Psoas muscle (tissue), 8 donors: ENCODE measurements around the gene FGGY. TPM values are rescaled to one million over a fixed set of nuclear protein-coding genes. Genes with fewer than 3 reads are reported as not detected.

Experiments used
- ATAC-seq, 4 donors: fragments of 200-7000 bp; cut with Tn5 transposase; one replicate each; pipeline ENCODE4 v1.9.1; 2020; ENCODE audit warnings: moderate library complexity in 3 of 4, mild to moderate bottlenecking in 2 of 4
- DNase-seq, 2 donors: peaks; one replicate each; pipeline ENCODE4 v3.0.0-alpha.2; 2020
- H3K27ac ChIP-seq: fragments of 200-600 bp; one replicate; pipeline ENCODE4 v1.8.0; 2022
- H3K27me3 ChIP-seq, 3 donors: fragments of 200-600 bp in 1 of 3; one replicate each; pipeline versions ENCODE4 v1.6.1 to v1.8.0; 2013 to 2022; ENCODE audit warnings: low read length in 2 of 3, mild to moderate bottlenecking in 2 of 3, moderate library complexity in 1 of 3; ENCODE audit not compliant: insufficient read depth in 3 of 3
- H3K36me3 ChIP-seq, 2 donors: fragments of 200-600 bp in 1 of 2; one replicate each; pipeline versions ENCODE4 v1.6.1 to v1.8.0; 2013 to 2022; ENCODE audit warnings: low read depth in 1 of 2, mild to moderate bottlenecking in 1 of 2, moderate library complexity in 1 of 2; ENCODE audit not compliant: insufficient read depth in 1 of 2
- H3K4me1 ChIP-seq: fragments of 200-600 bp; one replicate; pipeline ENCODE4 v1.8.0; 2022
- H3K4me3 ChIP-seq: fragments of 200-600 bp; one replicate; pipeline ENCODE4 v1.8.0; 2022; ENCODE audit warnings: mild to moderate bottlenecking
- H3K9me3 ChIP-seq: fragments of 200-600 bp; one replicate; pipeline ENCODE4 v1.8.0; 2022
- CTCF ChIP-seq: fragments of 200-600 bp; IDR thresholded peaks from one replicate; pipeline ENCODE4 v1.8.0; 2022; ENCODE audit warnings: antibody characterized with exemption
- WGBS, 3 donors: extraction: QIAGEN DNeasy Blood & Tissue Kit; methylation state at CpG; one replicate each; pipeline versions ENCODE4 v1.1.6 to v1.1.7; 2013; 5-methylcytosine and 5-hydroxymethylcytosine counted together
- intact Hi-C, 2 donors: fragments of 100-400 bp; cut with DNase I; formaldehyde crosslinking; loops; one replicate each; pipeline versions ENCODE4 v1.11.0 to v1.14.2; 2022
- polyA plus RNA-seq, 3 donors: library from polyadenylated mRNA; stranded (reverse); fragments of 200-250 nt; gene quantifications; one replicate each; pipeline ENCODE4 v1.2.3, GENCODE V29; 2013
- total RNA-seq, 4 donors: library from RNA; stranded (reverse); fragmentation: NEBNext Ultra II Directional in 2 of 4; extraction: Animal tissue kit (Norgen Biotek cat#: 25700) in 2 of 4; gene quantifications; one replicate each; pipeline versions ENCODE4 v1.2.1 to v1.2.4, GENCODE V29; 2021 to 2023
- donor health status: healthy with polysubstance abuse.
- donor health status: DM: no; HTN: no; CAD: no; lungs with moderate emphysema.
- donor health status: Bipolar disorder and iron deficiency.
- donor health status: healthy.
- donor health status: DM: yes; HTN: yes; CAD: no.
- donor health status: DM: no; HTN: no; CAD: no.
- donor health status: DM: no; HTN: no; CAD: no.
- donor health status: DM: yes; HTN: yes; CAD: no.

FGGY gene
- total and polyA plus RNA-seq, 7 donors, result 11.9 to 72.2 (median 46.5) TPM

- TF ChIP-seq CTCF, result no peak
- Histone ChIP-seq H3K36me3 (no peaks in the 10 kb centered on the region), H3K4me1 (peaks cover 36% of the 10 kb centered on the region), H3K27me3 (no peaks in the 10 kb centered on the region), H3K27ac (peak overlapping the region; percentile 64), H3K4me3 (no peak overlapping the region), H3K9me3 (no peaks in the 10 kb centered on the region)
- intact Hi-C loops, result loop anchor here in 1 of 2 donors (10.0 kb wide), 1 partner anchor 55 kb away; no protein-coding TSS in a partner anchor
- 55 to 66% (median 55%) methylated on average over 5 of the region's 5 CpGs for WGBS, 3 donors
- DNase-seq (no peak), ATAC-seq (peak in 3 of 4 donors; percentile 61 to 85 (median 79))
Measured at GRCh38 chr1:59539961-59540681, 243.2 kb downstream of the FGGY start.

GRCh38 chr1:59541161-59541560, 244.3 kb downstream of the FGGY start:
- intact Hi-C loops, result loop anchor here in 1 of 2 donors (10.0 kb wide), 1 partner anchor 54 kb away; no protein-coding TSS in a partner anchor
- no peak for TF ChIP-seq CTCF
- Histone ChIP-seq H3K4me1 (peaks cover 46% of the 10 kb centered on the region), H3K27ac (peak overlapping the region; percentile 64), H3K9me3 (no peaks in the 10 kb centered on the region), H3K36me3 (no peaks in the 10 kb centered on the region), H3K4me3 (no peak overlapping the region), H3K27me3 (no peaks in the 10 kb centered on the region)
- WGBS, 3 donors, result 36 to 62% (median 54%) methylated on average over 2 of the region's 2 CpGs
- ATAC-seq, result no peak
- DNase-seq, result no peak

- DNase-seq (no peak), ATAC-seq (peak in 2 of 4 donors; percentile 6 to 42)
- Histone ChIP-seq H3K4me1 (peaks cover 49% of the 10 kb centered on the region), H3K27me3 (no peaks in the 10 kb centered on the region), H3K27ac (peak overlapping the region; percentile 62), H3K4me3 (no peak overlapping the region), H3K36me3 (no peaks in the 10 kb centered on the region), H3K9me3 (no peaks in the 10 kb centered on the region)
- no peak for TF ChIP-seq CTCF
- intact Hi-C loops, result loop anchor here in 1 of 2 donors (10.0 kb wide), 1 partner anchor 53 kb away; no protein-coding TSS in a partner anchor
- WGBS, 3 donors, result 90 to 93% (median 91%) methylated on average over 3 of the region's 3 CpGs
Measured at GRCh38 chr1:59541891-59542290, 245.0 kb downstream of the FGGY start.

GRCh38 chr1:59543211-59543668, 246.3 kb downstream of the FGGY start:
- H3K9me3 ChIP-seq, result no peaks in the 10 kb centered on the region
- WGBS, 3 donors, result 23 to 37% (median 25%) methylated on average over 5 of the region's 5 CpGs
- H3K4me3 ChIP-seq, result no peak overlapping the region
- ATAC-seq (peak in 1 of 4 donors; percentile 39), DNase-seq (no peak)
- H3K4me1 ChIP-seq, result peaks cover 49% of the 10 kb centered on the region
- intact Hi-C loops, result loop anchor here in 1 of 2 donors (10.0 kb wide), 1 partner anchor 52 kb away; no protein-coding TSS in a partner anchor
- H3K27me3 ChIP-seq, result no peaks in the 10 kb centered on the region
- no peak for TF ChIP-seq CTCF
- no peaks in the 10 kb centered on the region for H3K36me3 ChIP-seq
- peak overlapping the region; percentile 63 for H3K27ac ChIP-seq
